ENCODE results near the gene EIF3L.
A peak's percentile ranks its signal among the peaks of the same experiment; 100 is the strongest.

Gene EIF3L

DNA sequence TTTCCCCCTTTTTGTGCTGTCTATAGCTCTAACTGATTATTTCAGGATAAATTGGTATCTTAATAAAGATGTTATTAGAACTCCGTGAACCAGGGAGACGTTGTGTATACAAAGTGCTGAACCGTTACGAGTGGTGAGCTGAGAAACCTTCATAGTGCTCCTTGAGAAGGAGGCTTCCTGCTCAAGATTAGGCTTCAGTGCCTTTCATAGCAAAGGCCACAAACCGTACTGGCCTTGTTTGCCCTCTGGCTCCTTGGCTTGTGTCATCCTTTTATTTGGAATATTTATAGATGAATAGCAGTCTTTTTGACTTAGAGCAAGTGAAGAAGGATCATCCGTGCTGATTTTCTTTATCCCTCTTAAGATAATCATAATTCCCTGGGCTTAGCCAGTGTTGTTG, 16.3 kb downstream of the EIF3L start:
- Histone ChIP-seq H3K4me3 (ENCODE audit: control insufficient read depth in 1 of 7, extremely low read depth in 1 of 7, insufficient read depth in 4 of 7, low read depth in 2 of 7, low read length in 6 of 7) (no peak overlapping the region), H3K36me3 (ENCODE audit: control insufficient read depth in 4 of 4, insufficient read depth in 4 of 4, low read length in 3 of 4) (peaks cover 15 to 81% (median 70%) of the 10 kb centered on the region in 4 experiments), H3K9me3 (ENCODE audit: control extremely low read depth in 1 of 5, control insufficient read depth in 4 of 5, insufficient read depth in 2 of 5, low read depth in 1 of 5, low read length in 4 of 5) (no peaks in the 10 kb centered on the region), H3K27ac (ENCODE audit: insufficient read depth in 1 of 2, low read depth in 1 of 2, low read length in 2 of 2, poor library complexity in 1 of 2, severe bottlenecking in 2 of 2) (no peak overlapping the region), H3K27me3 (replicated peaks in 2 of 5; ENCODE audit: control insufficient read depth in 4 of 5, insufficient read depth in 5 of 5, low read length in 4 of 5) (no peaks in the 10 kb centered on the region), H3K4me1 (ENCODE audit: control extremely low read depth in 1 of 4, control insufficient read depth in 4 of 4, insufficient read depth in 4 of 4, low read length in 3 of 4) (no peaks in the 10 kb centered on the region)
- POLR2A ChIA-PET: interaction anchor here (0.7 kb wide), 1 partner anchor 100 kb away, joined by 5 read pairs; no protein-coding TSS in a partner anchor
- 97% methylated on average over 6 of the region's 6 CpGs for WGBS (ENCODE audit: insufficient coverage)
- CTCF ChIA-PET: interaction anchor here (0.6 to 9.5 kb wide), 3 partner anchors 26 to 58 kb away, joined by 3 to 142 read pairs (median 4); partner anchors contain the start of gene GCAT
- DNase-seq: no peak

DNA sequence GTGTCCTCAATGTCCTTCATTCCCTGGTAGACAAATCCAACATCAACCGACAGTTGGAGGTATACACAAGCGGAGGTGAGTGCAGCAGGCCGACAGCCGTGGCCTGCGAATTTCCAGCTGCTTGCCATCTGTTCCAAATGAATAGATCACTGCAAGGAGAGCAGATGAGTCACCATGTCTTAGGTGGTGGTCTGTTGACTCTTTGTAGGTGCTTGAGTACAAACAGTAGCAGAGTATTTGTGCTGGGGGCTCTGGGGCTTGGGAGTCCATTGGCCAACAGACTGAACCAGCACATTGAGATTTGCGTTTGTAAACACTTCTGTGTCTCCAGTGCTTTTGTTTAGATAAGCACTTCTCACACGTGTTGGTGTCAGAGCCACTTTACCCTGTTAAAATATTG, 21.1 kb downstream of the EIF3L start:
- DNase-seq: no peak
- Histone ChIP-seq H3K27ac (ENCODE audit: insufficient read depth in 1 of 2, low read depth in 1 of 2, low read length in 2 of 2, poor library complexity in 1 of 2, severe bottlenecking in 2 of 2) (no peak overlapping the region), H3K27me3 (replicated peaks in 2 of 5; ENCODE audit: control insufficient read depth in 4 of 5, insufficient read depth in 5 of 5, low read length in 4 of 5) (no peaks in the 10 kb centered on the region), H3K36me3 (ENCODE audit: control insufficient read depth in 4 of 4, insufficient read depth in 4 of 4, low read length in 3 of 4) (peaks cover 26 to 80% (median 64%) of the 10 kb centered on the region in 4 experiments), H3K4me1 (ENCODE audit: control extremely low read depth in 1 of 4, control insufficient read depth in 4 of 4, insufficient read depth in 4 of 4, low read length in 3 of 4) (no peaks in the 10 kb centered on the region), H3K9me3 (ENCODE audit: control extremely low read depth in 1 of 5, control insufficient read depth in 4 of 5, insufficient read depth in 2 of 5, low read depth in 1 of 5, low read length in 4 of 5) (no peaks in the 10 kb centered on the region), H3K4me3 (ENCODE audit: control insufficient read depth in 1 of 7, extremely low read depth in 1 of 7, insufficient read depth in 4 of 7, low read depth in 2 of 7, low read length in 6 of 7) (no peak overlapping the region)
- CTCF ChIA-PET: interaction anchor here (1.4 kb wide), 1 partner anchor 15 kb away, joined by 4 read pairs; no protein-coding TSS in a partner anchor
- WGBS (ENCODE audit: insufficient coverage): 97% methylated on average over 5 of the region's 7 CpGs
- POLR2A ChIA-PET: no interaction called here

GRCh38 chr22:37880668-37881440, 31.6 kb downstream of the EIF3L start:
- Histone ChIP-seq H3K9me3 (ENCODE audit: control extremely low read depth in 1 of 5, control insufficient read depth in 4 of 5, insufficient read depth in 2 of 5, low read depth in 1 of 5, low read length in 4 of 5) (no peaks in the 10 kb centered on the region), H3K36me3 (ENCODE audit: control insufficient read depth in 4 of 4, insufficient read depth in 4 of 4, low read length in 3 of 4) (peaks cover 23 to 74% (median 45%) of the 10 kb centered on the region in 4 experiments), H3K27me3 (replicated peaks in 2 of 5; ENCODE audit: control insufficient read depth in 4 of 5, insufficient read depth in 5 of 5, low read length in 4 of 5) (no peaks in the 10 kb centered on the region), H3K4me3 (ENCODE audit: control insufficient read depth in 1 of 7, extremely low read depth in 1 of 7, insufficient read depth in 4 of 7, low read depth in 2 of 7, low read length in 6 of 7) (no peak overlapping the region), H3K27ac (ENCODE audit: insufficient read depth in 1 of 2, low read depth in 1 of 2, low read length in 2 of 2, poor library complexity in 1 of 2, severe bottlenecking in 2 of 2) (peak overlapping the region in 1 of 2 experiments; percentile 16), H3K4me1 (ENCODE audit: control extremely low read depth in 1 of 4, control insufficient read depth in 4 of 4, insufficient read depth in 4 of 4, low read length in 3 of 4) (no peaks in the 10 kb centered on the region)
- no peak for DNase-seq
- ChIA-PET CTCF (interaction anchor here (1.2 to 4.3 kb wide), 3 partner anchors 18 to 31 kb away, joined by 3 to 28 read pairs (median 3); no protein-coding TSS in a partner anchor), POLR2A (no interaction called here)
- 100% methylated on average over 2 of the region's 6 CpGs for WGBS (ENCODE audit: insufficient coverage)

GRCh38 chr22:37884420-37884819, 35.2 kb downstream of the EIF3L start:
- Histone ChIP-seq H3K27ac (ENCODE audit: insufficient read depth in 1 of 2, low read depth in 1 of 2, low read length in 2 of 2, poor library complexity in 1 of 2, severe bottlenecking in 2 of 2) (no peak overlapping the region), H3K27me3 (replicated peaks in 2 of 5; ENCODE audit: control insufficient read depth in 4 of 5, insufficient read depth in 5 of 5, low read length in 4 of 5) (no peaks in the 10 kb centered on the region), H3K4me1 (ENCODE audit: control extremely low read depth in 1 of 4, control insufficient read depth in 4 of 4, insufficient read depth in 4 of 4, low read length in 3 of 4) (no peaks in the 10 kb centered on the region), H3K4me3 (ENCODE audit: control insufficient read depth in 1 of 7, extremely low read depth in 1 of 7, insufficient read depth in 4 of 7, low read depth in 2 of 7, low read length in 6 of 7) (no peak overlapping the region), H3K36me3 (ENCODE audit: control insufficient read depth in 4 of 4, insufficient read depth in 4 of 4, low read length in 3 of 4) (peaks cover 13 to 70% (median 42%) of the 10 kb centered on the region in 4 experiments), H3K9me3 (ENCODE audit: control extremely low read depth in 1 of 5, control insufficient read depth in 4 of 5, insufficient read depth in 2 of 5, low read depth in 1 of 5, low read length in 4 of 5) (no peaks in the 10 kb centered on the region)
- DNase-seq: no peak
- 100% methylated on average over 4 of the region's 6 CpGs for WGBS (ENCODE audit: insufficient coverage)
- POLR2A ChIA-PET: interaction anchor here (0.6 kb wide), 1 partner anchor 21 kb away, joined by 5 read pairs; no protein-coding TSS in a partner anchor
- CTCF ChIA-PET: interaction anchor here (0.7 to 5.2 kb wide), 4 partner anchors 9 to 64 kb away, joined by 3 to 31 read pairs (median 4); no protein-coding TSS in a partner anchor

DNA sequence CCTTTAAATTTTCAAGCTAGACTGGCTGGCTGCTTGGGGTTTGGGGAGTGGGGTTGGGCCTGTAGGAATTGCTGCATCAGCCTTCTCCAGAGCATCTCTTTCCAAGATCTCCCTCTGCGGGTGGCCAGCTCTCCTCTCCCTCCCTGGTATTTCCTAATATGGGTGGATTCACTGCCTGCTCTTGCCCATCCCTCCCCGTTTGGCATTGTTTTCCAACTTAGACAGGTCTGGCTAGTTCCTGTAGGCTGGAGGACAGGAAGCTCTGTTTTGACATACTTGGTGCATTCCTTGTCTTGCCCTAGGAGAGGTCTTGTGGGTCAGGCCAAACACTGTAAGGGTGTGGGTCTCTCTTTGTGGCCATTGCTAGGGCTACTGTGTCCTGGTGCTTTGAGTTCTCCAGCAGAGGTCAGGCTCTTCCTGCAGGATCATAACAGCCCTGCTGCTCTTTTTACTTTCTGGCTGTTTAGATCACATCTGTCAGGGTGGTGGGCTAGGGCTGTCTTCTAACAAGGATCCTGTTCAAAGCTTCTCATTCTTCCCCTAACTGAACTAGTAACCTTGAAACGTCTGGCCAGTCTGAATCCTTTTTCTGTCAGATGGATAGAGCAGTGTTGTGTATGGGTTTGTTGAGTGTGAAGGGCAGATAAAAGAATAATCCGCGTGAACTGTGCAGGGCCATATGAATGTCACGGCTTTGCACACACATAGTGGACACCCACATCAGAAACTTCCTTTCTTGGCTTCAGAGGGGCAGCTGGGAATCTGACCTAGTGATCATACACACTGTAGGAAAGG, 38.6 kb downstream of the EIF3L start:
- peak overlapping the region in 1 of 2 experiments; percentile 25 for H3K27ac ChIP-seq (ENCODE audit: insufficient read depth in 1 of 2, low read depth in 1 of 2, low read length in 2 of 2, poor library complexity in 1 of 2, severe bottlenecking in 2 of 2)
- peaks cover 6 to 58% (median 42%) of the 10 kb centered on the region in 4 experiments for H3K36me3 ChIP-seq (ENCODE audit: control insufficient read depth in 4 of 4, insufficient read depth in 4 of 4, low read length in 3 of 4)
- H3K9me3 ChIP-seq (ENCODE audit: control extremely low read depth in 1 of 5, control insufficient read depth in 4 of 5, insufficient read depth in 2 of 5, low read depth in 1 of 5, low read length in 4 of 5): no peaks in the 10 kb centered on the region
- 90% methylated on average over 4 of the region's 6 CpGs for whole genome bisulfite sequencing (ENCODE audit: insufficient coverage)
- DNase-seq: peak in 2 of 3 donors; percentile 32
- ChIA-PET CTCF (interaction anchor here (0.6 to 5.2 kb wide), 13 partner anchors 8 to 89 kb away, joined by 3 to 31 read pairs (median 3); partner anchors contain the start of gene MICALL1), POLR2A (no interaction called here)
- no peak overlapping the region for H3K4me3 ChIP-seq (ENCODE audit: control insufficient read depth in 1 of 7, extremely low read depth in 1 of 7, insufficient read depth in 4 of 7, low read depth in 2 of 7, low read length in 6 of 7)
- H3K27me3 ChIP-seq (replicated peaks in 2 of 5; ENCODE audit: control insufficient read depth in 4 of 5, insufficient read depth in 5 of 5, low read length in 4 of 5): no peaks in the 10 kb centered on the region
- no peaks in the 10 kb centered on the region for H3K4me1 ChIP-seq (ENCODE audit: control extremely low read depth in 1 of 4, control insufficient read depth in 4 of 4, insufficient read depth in 4 of 4, low read length in 3 of 4)

DNA sequence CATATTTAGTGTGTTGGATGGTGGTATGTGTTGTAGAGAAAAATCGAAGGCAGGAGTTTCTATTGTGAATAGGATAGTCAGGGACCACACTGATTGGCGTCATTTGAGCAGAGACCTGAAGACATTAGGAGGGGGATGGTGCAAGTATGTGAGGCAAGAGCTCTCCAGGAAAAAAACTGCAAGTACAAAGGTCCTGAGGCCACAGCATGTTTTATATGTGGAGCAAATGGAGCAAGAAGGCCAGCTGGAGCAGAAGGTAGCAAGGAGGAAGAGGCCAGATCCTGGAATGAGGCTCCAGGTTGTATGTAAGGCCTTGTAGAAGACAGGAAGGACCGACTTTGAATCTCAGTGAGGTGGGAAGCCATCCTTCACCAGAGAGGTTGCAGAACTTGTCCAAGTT, 42.7 kb downstream of the EIF3L start:
- 97% methylated on average over 3 of the region's 3 CpGs for WGBS (ENCODE audit: insufficient coverage)

More for the DNA sequence above, 42.7 kb downstream of the EIF3L start:
- H3K27me3 ChIP-seq (replicated peaks in 2 of 5; ENCODE audit: control insufficient read depth in 4 of 5, insufficient read depth in 5 of 5, low read length in 4 of 5): no peaks in the 10 kb centered on the region
- H3K27ac ChIP-seq (ENCODE audit: insufficient read depth in 1 of 2, low read depth in 1 of 2, low read length in 2 of 2, poor library complexity in 1 of 2, severe bottlenecking in 2 of 2): no peak overlapping the region
- CTCF ChIA-PET: interaction anchor here (0.9 to 2.0 kb wide), 5 partner anchors 8 to 74 kb away, joined by 3 to 6 read pairs (median 5); no protein-coding TSS in a partner anchor
- H3K4me3 ChIP-seq (ENCODE audit: control insufficient read depth in 1 of 7, extremely low read depth in 1 of 7, insufficient read depth in 4 of 7, low read depth in 2 of 7, low read length in 6 of 7): no peak overlapping the region
- H3K4me1 ChIP-seq (ENCODE audit: control extremely low read depth in 1 of 4, control insufficient read depth in 4 of 4, insufficient read depth in 4 of 4, low read length in 3 of 4): peaks cover 4 to 24% (median 14%) of the 10 kb centered on the region in 4 experiments
- H3K36me3 ChIP-seq (ENCODE audit: control insufficient read depth in 4 of 4, insufficient read depth in 4 of 4, low read length in 3 of 4): peaks cover 2 to 45% (median 35%) of the 10 kb centered on the region in 4 experiments
- H3K9me3 ChIP-seq (ENCODE audit: control extremely low read depth in 1 of 5, control insufficient read depth in 4 of 5, insufficient read depth in 2 of 5, low read depth in 1 of 5, low read length in 4 of 5): no peaks in the 10 kb centered on the region
- POLR2A ChIA-PET: no interaction called here
- no peak for DNase-seq
